Activated T-cell treated with anti-CD3 and anti-CD28 coated beads, Interleukin-2, amount 50 U/mL, for 4 hours (primary cell): ENCODE results near the gene LCN6. TPM values are rescaled to one million over a fixed set of nuclear protein-coding genes. Genes with fewer than 3 reads are reported as not detected.
"Not testable (repeated sequence)": the region's sequence is repeated elsewhere in the genome, so short reads cannot be mapped to it uniquely, and the experiment has no call there.

Source experiments
- ATAC-seq, 2 donors: fragments of 200-7000 bp; cut with Tn5 transposase; one replicate each; pipeline ENCODE4 v1.10.0; 2021
- DNase-seq: peaks from one replicate; pipeline ENCODE4 v3.0.0-alpha.2; 2020
- H3K27me3 Mint-ChIP-seq: one replicate; pipeline ENCODE4 v1.8.0; 2021; ENCODE audit warnings: low read depth, mixed read lengths
- H3K36me3 Mint-ChIP-seq: one replicate; pipeline ENCODE4 v1.8.0; 2022; ENCODE audit warnings: mixed read lengths; ENCODE audit not compliant: insufficient read depth
- H3K4me1 Mint-ChIP-seq: one replicate; pipeline ENCODE4 v1.8.0; 2021; ENCODE audit warnings: low read depth, mixed read lengths
- H3K4me3 Mint-ChIP-seq: one replicate; pipeline ENCODE4 v1.8.0; 2021; ENCODE audit warnings: mild to moderate bottlenecking, moderate library complexity, mixed read lengths
- H3K9me3 Mint-ChIP-seq: one replicate; pipeline ENCODE4 v1.8.0; 2021; ENCODE audit warnings: mixed read lengths
- total RNA-seq, 3 donors: library from RNA; stranded (reverse); gene quantifications; one replicate each; pipeline ENCODE4 v1.2.1, GENCODE V29; 2021

Gene LCN6, protein sequence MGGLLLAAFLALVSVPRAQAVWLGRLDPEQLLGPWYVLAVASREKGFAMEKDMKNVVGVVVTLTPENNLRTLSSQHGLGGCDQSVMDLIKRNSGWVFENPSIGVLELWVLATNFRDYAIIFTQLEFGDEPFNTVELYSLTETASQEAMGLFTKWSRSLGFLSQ
- not detected for total RNA-seq

DNA sequence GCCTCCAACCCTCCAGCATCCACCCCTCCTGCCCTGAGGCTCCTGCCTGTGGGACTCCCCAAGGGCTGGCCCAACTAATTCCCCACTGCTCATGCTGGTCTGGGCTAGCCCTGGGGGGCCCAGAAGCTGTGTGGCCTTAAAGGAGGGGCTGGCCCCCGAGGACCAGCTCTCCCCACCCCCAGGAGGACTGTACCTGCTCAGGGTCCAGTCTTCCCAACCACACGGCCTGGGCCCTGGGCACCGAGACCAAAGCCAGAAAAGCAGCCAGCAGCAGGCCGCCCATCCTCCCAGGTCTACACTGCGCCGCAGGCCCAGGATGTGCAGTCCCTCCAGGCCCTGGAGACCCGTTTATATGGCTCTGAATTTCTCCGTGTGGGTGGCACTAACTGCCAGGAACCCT lies at the start of gene LCN6:
TSS of gene LCN6 (minus strand) at position 325 of the 400 bp plus-strand sequence. CDS start at position 283, 42 bp downstream.
- ATAC-seq: peak in 1 of 2 donors; percentile 16
- peaks cover 5% of the 10 kb centered on the region for H3K27me3 Mint-ChIP-seq
- no peak for DNase-seq
- no peaks in the 10 kb centered on the region for H3K4me1 Mint-ChIP-seq
- no peaks in the 10 kb centered on the region for H3K36me3 Mint-ChIP-seq
- H3K9me3 Mint-ChIP-seq: peaks cover 14% of the 10 kb centered on the region
- no peak within 1 kb of the TSS for H3K4me3 Mint-ChIP-seq

GRCh38 chr9:136796775-136797347 lies 48.5 kb upstream of the LCN6 start:
- not testable (repeated sequence) for H3K4me3 Mint-ChIP-seq, H3K36me3 Mint-ChIP-seq, H3K9me3 Mint-ChIP-seq, DNase-seq, ATAC-seq, H3K27me3 Mint-ChIP-seq
- peaks cover 26% of the 10 kb centered on the region for H3K4me1 Mint-ChIP-seq

- H3K9me3 Mint-ChIP-seq: no peaks in the 10 kb centered on the region
- H3K4me3 Mint-ChIP-seq: no peak within 1 kb of the TSS
- H3K4me1 Mint-ChIP-seq: peaks cover 25% of the 10 kb centered on the region
- ATAC-seq (no peak), DNase-seq (no peak)
- H3K27me3 Mint-ChIP-seq: peaks cover 6% of the 10 kb centered on the region
- no peaks in the 10 kb centered on the region for H3K36me3 Mint-ChIP-seq
Measured at GRCh38 chr9:136796238-136796774, 48.0 kb upstream of the LCN6 start, which contains the start of gene CCDC183. CCDC183 (plus strand) TSS chr9:136796338; CDS start chr9:136796398, 60 bp downstream.

DNA sequence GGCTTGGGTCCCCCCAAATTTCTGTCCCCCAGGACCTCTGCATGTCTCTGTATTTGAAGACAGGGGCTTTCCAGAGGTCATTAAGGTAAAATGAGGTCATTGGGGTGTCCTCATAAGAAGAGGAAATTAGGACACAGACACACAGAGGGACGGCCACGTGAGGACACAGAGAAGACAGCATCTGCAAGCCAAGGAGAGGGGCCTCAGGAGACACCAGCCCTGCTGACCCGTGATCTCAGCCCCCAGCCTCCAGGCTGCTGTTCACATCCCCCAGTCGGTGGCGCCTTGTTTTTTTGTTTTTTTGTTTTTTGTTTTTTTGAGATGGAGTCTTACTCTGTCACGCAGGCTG lies 46.6 kb upstream of the LCN6 start:
- Mint-ChIP-seq H3K4me3 (no peak overlapping the region), H3K36me3 (no peaks in the 10 kb centered on the region), H3K27me3 (peaks cover 6% of the 10 kb centered on the region), H3K4me1 (peaks cover 18% of the 10 kb centered on the region), H3K9me3 (no peaks in the 10 kb centered on the region)
- DNase-seq (no peak), ATAC-seq (no peak)

DNA sequence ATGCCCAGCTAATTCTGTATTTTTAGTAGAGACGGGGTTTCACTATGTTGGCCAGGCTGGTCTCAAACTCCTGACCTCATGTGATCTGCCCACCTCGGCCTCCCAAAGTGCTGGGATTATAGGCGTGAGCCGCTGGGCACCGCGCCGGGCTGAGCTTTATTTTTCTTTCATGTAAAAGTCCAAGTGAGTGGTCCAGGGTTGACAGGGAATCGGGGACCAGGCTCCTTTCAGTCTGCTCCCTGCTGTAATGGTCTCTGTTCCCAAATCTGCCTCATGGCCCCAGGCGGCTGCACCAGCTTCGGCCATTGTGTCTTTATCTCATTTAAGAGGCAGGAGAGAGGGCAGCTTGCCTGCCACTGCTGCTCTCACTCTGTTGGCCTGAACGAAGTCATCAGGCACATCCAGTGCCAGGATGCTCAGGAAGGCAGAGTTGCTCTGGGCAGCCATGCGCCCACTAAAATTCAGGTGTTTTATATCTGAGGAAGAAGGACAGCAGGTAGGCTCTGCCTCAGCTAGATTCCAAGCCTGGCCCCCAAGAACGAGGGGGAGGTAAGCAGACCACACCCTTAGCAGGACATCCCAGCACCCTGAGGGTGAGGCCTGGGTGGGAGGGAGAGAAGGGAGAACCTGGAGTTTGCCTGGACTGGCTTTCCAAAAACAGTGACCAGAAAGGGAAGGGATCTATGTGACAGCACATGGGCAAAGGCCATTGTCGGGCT lies 46.1 kb upstream of the LCN6 start:
- Mint-ChIP-seq H3K27me3 (peaks cover 6% of the 10 kb centered on the region), H3K36me3 (no peaks in the 10 kb centered on the region), H3K4me3 (no peak overlapping the region), H3K4me1 (peaks cover 18% of the 10 kb centered on the region), H3K9me3 (no peaks in the 10 kb centered on the region)
- DNase-seq (no peak), ATAC-seq (no peak)

DNA sequence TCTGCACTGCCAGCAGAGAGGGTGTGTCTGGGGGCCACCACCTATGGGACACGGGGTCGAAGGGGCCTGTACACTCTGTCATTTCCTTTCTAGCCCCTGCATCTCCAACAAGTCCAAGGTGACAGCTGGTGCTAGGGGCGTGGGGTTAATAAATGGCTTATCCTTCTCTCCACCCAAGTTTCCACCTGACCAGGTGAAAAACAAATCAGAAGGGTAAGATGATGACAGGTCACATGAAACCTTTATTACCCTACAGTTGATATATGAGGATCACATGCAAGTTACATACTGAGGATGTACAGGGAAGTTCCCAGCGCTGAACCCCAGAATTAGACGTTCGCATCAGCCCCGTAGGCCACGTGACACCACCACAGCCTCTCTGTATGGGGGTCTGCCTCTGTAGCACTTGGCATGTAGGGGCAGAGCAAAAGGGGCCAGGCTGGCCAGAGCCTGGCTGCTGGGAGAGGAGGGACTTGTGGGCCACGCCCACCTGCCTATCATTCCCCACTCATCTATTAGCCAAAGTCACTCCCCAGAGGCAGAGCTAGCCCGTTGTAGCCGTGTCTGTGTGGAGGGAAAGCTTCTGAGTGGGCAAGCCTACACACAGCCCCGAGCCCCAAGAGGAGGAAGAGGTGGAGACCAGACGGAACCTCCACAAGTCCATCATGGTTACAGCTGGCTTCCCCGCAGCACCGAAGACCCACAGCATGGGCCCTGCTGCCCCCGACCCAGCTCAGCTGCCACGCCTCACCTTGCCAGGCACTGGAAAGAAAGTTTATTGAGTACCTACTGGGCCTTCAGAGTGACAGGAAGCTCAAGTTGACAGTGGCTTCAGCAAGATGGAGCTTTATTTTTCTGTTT lies 45.0 kb upstream of the LCN6 start:
- Mint-ChIP-seq H3K4me1 (peaks cover 18% of the 10 kb centered on the region), H3K4me3 (no peak overlapping the region), H3K9me3 (no peaks in the 10 kb centered on the region), H3K36me3 (no peaks in the 10 kb centered on the region), H3K27me3 (peaks cover 6% of the 10 kb centered on the region)
- DNase-seq: no peak
- ATAC-seq: no peak

DNA sequence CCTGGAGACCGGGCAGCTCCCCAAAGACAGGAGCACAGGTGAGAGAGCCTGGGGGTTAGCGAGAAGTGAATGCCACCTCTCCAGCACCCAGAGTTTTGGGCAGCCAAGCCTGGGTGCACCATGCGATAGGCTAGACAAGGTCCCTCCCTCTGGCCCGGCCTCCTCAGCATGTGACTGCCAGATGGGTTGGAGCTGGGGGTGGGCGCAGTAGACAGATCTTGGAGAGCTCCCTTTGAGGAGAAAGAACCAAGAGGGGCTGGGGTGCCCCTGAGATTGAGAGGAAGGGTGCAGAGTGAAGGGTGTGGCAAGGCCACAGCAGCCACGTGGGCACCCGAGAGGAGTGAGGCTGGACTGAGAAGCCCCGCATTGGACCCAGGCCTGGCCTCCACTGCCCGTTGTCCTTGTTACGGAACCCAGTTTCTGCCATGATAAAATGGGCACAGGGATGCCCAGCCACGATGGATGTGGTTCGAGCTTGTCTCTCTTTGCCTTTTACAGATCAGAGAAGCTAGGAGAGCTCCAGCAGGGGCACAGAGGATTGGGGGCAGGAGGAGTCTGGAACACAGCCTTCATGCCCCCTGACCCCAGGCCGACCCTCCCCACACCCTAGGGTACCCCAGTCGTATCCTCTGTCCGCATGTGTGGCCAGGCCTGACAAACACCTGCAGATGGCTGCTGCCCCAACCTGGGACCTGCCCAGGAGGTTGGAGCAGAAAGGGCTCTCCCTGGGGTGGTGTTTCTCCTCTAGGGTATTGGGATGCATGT lies 44.2 kb upstream of the LCN6 start:
- no peak for DNase-seq
- no peak for ATAC-seq
- peaks cover 25% of the 10 kb centered on the region for H3K4me1 Mint-ChIP-seq
- H3K4me3 Mint-ChIP-seq: peak overlapping the region; percentile 79
- H3K9me3 Mint-ChIP-seq: no peaks in the 10 kb centered on the region
- H3K36me3 Mint-ChIP-seq: no peaks in the 10 kb centered on the region
- peaks cover 6% of the 10 kb centered on the region for H3K27me3 Mint-ChIP-seq

GRCh38 chr9:136791516-136792276 lies 43.4 kb upstream of the LCN6 start:
- H3K36me3 Mint-ChIP-seq: no peaks in the 10 kb centered on the region
- no peaks in the 10 kb centered on the region for H3K9me3 Mint-ChIP-seq
- H3K4me3 Mint-ChIP-seq: peak overlapping the region; percentile 79
- H3K4me1 Mint-ChIP-seq: peaks cover 25% of the 10 kb centered on the region
- ATAC-seq (peak; percentile 11), DNase-seq (peak; percentile 62)
- H3K27me3 Mint-ChIP-seq: peaks cover 5% of the 10 kb centered on the region

- Mint-ChIP-seq H3K4me3 (peak within 1 kb of the TSS; percentile 79), H3K4me1 (peaks cover 19% of the 10 kb centered on the region), H3K36me3 (no peaks in the 10 kb centered on the region), H3K9me3 (no peaks in the 10 kb centered on the region), H3K27me3 (peaks cover 3% of the 10 kb centered on the region)
- ATAC-seq (peak; percentile 91 to 94), DNase-seq (peak; percentile 100)
Measured at GRCh38 chr9:136790640-136791515, 42.6 kb upstream of the LCN6 start, which contains the start of gene TMEM141. TMEM141 (plus strand) TSS chr9:136791344; CDS start chr9:136791371, 27 bp downstream.

- Mint-ChIP-seq H3K27me3 (peaks cover 3% of the 10 kb centered on the region), H3K36me3 (no peaks in the 10 kb centered on the region)
Measured at GRCh38 chr9:136789523-136789937, 41.2 kb upstream of the LCN6 start.

GRCh38 chr9:136788644-136789522 lies 40.6 kb upstream of the LCN6 start:
- DNase-seq, H3K36me3 Mint-ChIP-seq, ATAC-seq, H3K4me3 Mint-ChIP-seq, H3K27me3 Mint-ChIP-seq, H3K9me3 Mint-ChIP-seq: not testable (repeated sequence)
- peaks cover 19% of the 10 kb centered on the region for H3K4me1 Mint-ChIP-seq

More at GRCh38 chr9:136789523-136789937, 41.2 kb upstream of the LCN6 start:
- H3K4me1 Mint-ChIP-seq: peaks cover 19% of the 10 kb centered on the region
- DNase-seq (no peak), ATAC-seq (no peak)
- H3K9me3 Mint-ChIP-seq: no peaks in the 10 kb centered on the region
- no peak overlapping the region for H3K4me3 Mint-ChIP-seq
